Stimulated activated naive CD4-positive, alpha-beta T cell (primary cell): ENCODE results near the gene PGLYRP4.

Experiments
- DNase-seq, 6 experiments: peaks; one replicate each; lab custom pipeline; 2025; lab: John Stamatoyannopoulos, UW

Gene PGLYRP4

GRCh38 chr1:153288634-153289275 lies 59.9 kb downstream of the PGLYRP4 start:
- no peak for DNase-seq
